K562 (cell line): ENCODE results near the gene UPK3A. TPM values are rescaled to one million over a fixed set of nuclear protein-coding genes. Genes with fewer than 3 reads are reported as not detected.
"Not testable (repeated sequence)": the region's sequence is repeated elsewhere in the genome, so short reads cannot be mapped to it uniquely, and the experiment has no call there.

Experiments used
- ATAC-seq: fragments of 200-7000 bp; cut with Tn5 transposase; 3 replicates; pipeline ENCODE4 v1.9.1; 2020; ENCODE audit warnings: moderate library complexity
- BruUV-seq: library from RNA; stranded (reverse); fragments of 400-500 nt; replicated peaks from 2 replicates; lab custom pipeline; 2021; lab: Mats Ljungman, UMichigan
- CTCF ChIA-PET: fragments of 300-600 bp; formaldehyde crosslinking; extraction: SDS; loops from one replicate; lab custom pipeline; 2021; ENCODE audit warnings: low intra/inter-chr PET ratio; lab: Yijun Ruan, JAX
- POLR2A ChIA-PET: fragments of 300-600, 350-650 bp; sonication (Branson Sonifier 250); formaldehyde crosslinking; extraction: SDS; loops from one replicate; lab custom pipeline; 2021; ENCODE audit warnings: antibody characterized with exemption, inconsistent platforms; lab: Yijun Ruan, JAX
- DNase-seq, 4 experiments: peaks; one replicate each; pipeline versions ENCODE4 v3.0.0 to v3.0.0-alpha.2; 2011 to 2018; ENCODE audit warnings: low spot score in 3 of 4, mixed read lengths in 3 of 4; ENCODE audit errors: extremely low read depth in 1 of 4
- FAIRE-seq: peaks from 2 replicates; lab custom pipeline; 2011; peaks lifted over from hg19 to GRCh38; lab: Jason Lieb, UNC
- H2AFZ ChIP-seq: 2 replicates; pipeline ENCODE4 v1.6.0; 2011; ENCODE audit warnings: low read depth, low read length, control low read depth, inconsistent platforms
- H3K27ac ChIP-seq: fragments of 200-600 bp; 3 replicates; pipeline ENCODE4 v1.8.0; 2011; ENCODE audit warnings: low read depth, mild to moderate bottlenecking, control low read depth, inconsistent platforms, low read length, moderate library complexity, mixed read lengths; ENCODE audit errors: extremely low read depth
- H3K27me3 ChIP-seq, 2 experiments: fragments of 300-600 bp in 1 of 2; 2 replicates in 1 of 2; 3 replicates in 1 of 2; pipeline versions ENCODE4 v1.6.0 to v1.8.0; 2011; ENCODE audit warnings: inconsistent platforms in 2 of 2, low read length in 2 of 2, mild to moderate bottlenecking in 1 of 2, mixed read lengths in 1 of 2, moderate library complexity in 1 of 2; ENCODE audit not compliant: control insufficient read depth in 2 of 2, insufficient read depth in 2 of 2
- H3K36me3 ChIP-seq: fragments of 300-600 bp; 3 replicates; pipeline ENCODE4 v1.8.0; 2011; ENCODE audit warnings: mild to moderate bottlenecking, low read length, inconsistent platforms; ENCODE audit not compliant: control insufficient read depth, insufficient read depth
- H3K4me1 ChIP-seq, 2 experiments: fragments of 200-600 bp in 1 of 2; replicated peaks in 1 of 2; 2 replicates in 1 of 2; 3 replicates in 1 of 2; pipeline versions ENCODE4 v1.5.1 to v1.8.0; 2011; ENCODE audit warnings: inconsistent platforms in 2 of 2, low read length in 2 of 2, mild to moderate bottlenecking in 1 of 2, mixed read lengths in 1 of 2, moderate library complexity in 1 of 2; ENCODE audit not compliant: control insufficient read depth in 2 of 2, insufficient read depth in 2 of 2
- H3K4me2 ChIP-seq: 2 replicates; pipeline ENCODE4 v1.6.1; 2011; ENCODE audit warnings: low read length, control low read depth, inconsistent platforms, mixed read lengths; ENCODE audit not compliant: insufficient read depth
- H3K4me3 ChIP-seq: fragments of 200-600 bp; sonication (generic), shearing (Covaris generic); 2 replicates; pipeline ENCODE4 v1.5.1; 2016; ENCODE audit warnings: control low read depth, inconsistent platforms
- H3K79me2 ChIP-seq: fragments of 200-600 bp; 3 replicates; pipeline ENCODE4 v1.8.0; 2011; ENCODE audit warnings: low read length, inconsistent platforms; ENCODE audit not compliant: control insufficient read depth, insufficient read depth
- H3K9ac ChIP-seq, 2 experiments: 2 replicates each; pipeline versions ENCODE4 v1.6.0 to v1.6.1; 2011; ENCODE audit warnings: low read depth in 2 of 2, low read length in 2 of 2, control low read depth in 1 of 2, inconsistent platforms in 1 of 2, mild to moderate bottlenecking in 1 of 2, mixed read lengths in 1 of 2; ENCODE audit not compliant: insufficient read depth in 1 of 2
- H3K9me1 ChIP-seq: one replicate; pipeline ENCODE4 v1.6.0; 2011; ENCODE audit warnings: inconsistent platforms, mild to moderate bottlenecking, low read length, moderate library complexity; ENCODE audit not compliant: control insufficient read depth, insufficient read depth
- H3K9me3 ChIP-seq: replicated peaks from 2 replicates; pipeline ENCODE4 v1.5.1; 2011; ENCODE audit warnings: low read depth, low read length, inconsistent platforms; ENCODE audit not compliant: control insufficient read depth, insufficient read depth
- H4K20me1 ChIP-seq: replicated peaks from 2 replicates; pipeline ENCODE4 v1.6.1; 2011; ENCODE audit warnings: low read length, inconsistent platforms, mixed read lengths; ENCODE audit not compliant: control insufficient read depth, insufficient read depth
- ADNP ChIP-seq: fragments of 200-800 bp; sonication (Bioruptor generic); IDR thresholded peaks from 2 replicates; pipeline ENCODE4 v1.6.1; 2016; ENCODE audit warnings: missing genetic modification characterization, missing compliant biosample characterization
- CC2D1A ChIP-seq: fragments of 450-650 bp; IDR thresholded peaks from 2 replicates; pipeline ENCODE4 v1.6.1; 2017; ENCODE audit warnings: mild to moderate bottlenecking
- NBN ChIP-seq: fragments of 450-650 bp; IDR thresholded peaks from 2 replicates; pipeline ENCODE4 v1.6.1; 2016; ENCODE audit warnings: low read depth, mild to moderate bottlenecking
- NFXL1 ChIP-seq: fragments of 450-650 bp; formaldehyde crosslinking; IDR thresholded peaks from 2 replicates; pipeline ENCODE4 v1.4.0; 2021; ENCODE audit warnings: mild to moderate bottlenecking
- ZNF165 ChIP-seq: fragments of 250-450 bp; sonication (Bioruptor Pico); IDR thresholded peaks from 2 replicates; pipeline ENCODE4 v1.4.0; 2020; ENCODE audit warnings: borderline replicate concordance
- ZNF398 ChIP-seq: fragments of 250-450 bp; sonication (Bioruptor Pico); IDR thresholded peaks from 2 replicates; pipeline ENCODE4 v1.8.0; 2021; ENCODE audit warnings: moderate library complexity, mild to moderate bottlenecking, inconsistent platforms
- ZNF75A ChIP-seq: fragments of 450-650 bp; formaldehyde crosslinking; IDR thresholded peaks from 2 replicates; pipeline ENCODE4 v1.4.0; 2020; ENCODE audit warnings: mild to moderate bottlenecking
- WGBS: fragments of 100-300 bp; shearing (Covaris generic); methylation state at CpG from one replicate; pipeline ENCODE4 v1.1.6; 2016; ENCODE audit warnings: low coverage, mixed read lengths; ENCODE audit not compliant: insufficient coverage; ENCODE audit errors: missing lambda C conversion rate; 5-methylcytosine and 5-hydroxymethylcytosine counted together
- in situ Hi-C: fragments of 300-500 bp; cut with MboI; formaldehyde crosslinking; loops from 4 replicates; pipeline ENCODE4 v1.15.0; 2018; ENCODE audit warnings: inconsistent platforms, mixed read lengths
- intact Hi-C: fragments of 100-400 bp; cut with micrococcal nuclease; formaldehyde crosslinking; loops from 2 replicates; pipeline ENCODE4 v1.14.2; 2022
- polyA plus RNA-seq, 8 experiments: library from polyadenylated mRNA; depleted of rRNA in 4 of 8; stranded (reverse) in 5 of 8; unstranded in 3 of 8; fragments of >200 nt; fragmentation: Nextera tagmentation in 2 of 8; fragmentation: Illumina TruSeq in 1 of 8; extraction: Ambion mirVana in 2 of 8; extraction: Trizol in 1 of 8; gene quantifications; 2 replicates each; pipeline versions ENCODE4 v1.2.1 to v1.2.3, GENCODE V29; 2011 to 2014; ENCODE audit warnings: inconsistent platforms in 1 of 8, missing spikeins in 1 of 8
- total RNA-seq, 7 experiments: library from RNA; depleted of rRNA in 6 of 7; stranded (reverse); fragments of >200 nt in 6 of 7; fragmentation: Illumina TruSeq in 2 of 7; extraction: Trizol in 2 of 7; gene quantifications; 2 replicates each; pipeline versions ENCODE4 v1.2.1 to v1.2.3, GENCODE V29; 2011 to 2021; ENCODE audit warnings: low replicate concordance in 1 of 7
- TF ChIP-seq, protein P1 (sequence below): fragments of 450-650 bp; IDR thresholded peaks from 2 replicates; pipeline ENCODE4 v1.6.1; 2018; ENCODE audit not compliant: partially characterized antibody
- TF ChIP-seq, protein P2 (sequence below): fragments of 250-450 bp; sonication (Bioruptor Pico); IDR thresholded peaks from 2 replicates; pipeline ENCODE4 v1.5.0; 2020; ENCODE audit warnings: mild to moderate bottlenecking
- TF ChIP-seq, protein P3 (sequence below): fragments of 250-450 bp; sonication (Bioruptor Pico); IDR thresholded peaks from 2 replicates; pipeline ENCODE4 v1.8.0; 2022; ENCODE audit warnings: inconsistent platforms

The UPK3A gene
- total and polyA plus RNA-seq, 9 of the 15 experiments (the other 6 are each of a cell fraction or from before 2014, with no cell fraction given): not detected

GRCh38 chr22:45276507-45277105, 8.1 kb upstream of the UPK3A start (continued):
- TF ChIP-seq, protein P1, sequence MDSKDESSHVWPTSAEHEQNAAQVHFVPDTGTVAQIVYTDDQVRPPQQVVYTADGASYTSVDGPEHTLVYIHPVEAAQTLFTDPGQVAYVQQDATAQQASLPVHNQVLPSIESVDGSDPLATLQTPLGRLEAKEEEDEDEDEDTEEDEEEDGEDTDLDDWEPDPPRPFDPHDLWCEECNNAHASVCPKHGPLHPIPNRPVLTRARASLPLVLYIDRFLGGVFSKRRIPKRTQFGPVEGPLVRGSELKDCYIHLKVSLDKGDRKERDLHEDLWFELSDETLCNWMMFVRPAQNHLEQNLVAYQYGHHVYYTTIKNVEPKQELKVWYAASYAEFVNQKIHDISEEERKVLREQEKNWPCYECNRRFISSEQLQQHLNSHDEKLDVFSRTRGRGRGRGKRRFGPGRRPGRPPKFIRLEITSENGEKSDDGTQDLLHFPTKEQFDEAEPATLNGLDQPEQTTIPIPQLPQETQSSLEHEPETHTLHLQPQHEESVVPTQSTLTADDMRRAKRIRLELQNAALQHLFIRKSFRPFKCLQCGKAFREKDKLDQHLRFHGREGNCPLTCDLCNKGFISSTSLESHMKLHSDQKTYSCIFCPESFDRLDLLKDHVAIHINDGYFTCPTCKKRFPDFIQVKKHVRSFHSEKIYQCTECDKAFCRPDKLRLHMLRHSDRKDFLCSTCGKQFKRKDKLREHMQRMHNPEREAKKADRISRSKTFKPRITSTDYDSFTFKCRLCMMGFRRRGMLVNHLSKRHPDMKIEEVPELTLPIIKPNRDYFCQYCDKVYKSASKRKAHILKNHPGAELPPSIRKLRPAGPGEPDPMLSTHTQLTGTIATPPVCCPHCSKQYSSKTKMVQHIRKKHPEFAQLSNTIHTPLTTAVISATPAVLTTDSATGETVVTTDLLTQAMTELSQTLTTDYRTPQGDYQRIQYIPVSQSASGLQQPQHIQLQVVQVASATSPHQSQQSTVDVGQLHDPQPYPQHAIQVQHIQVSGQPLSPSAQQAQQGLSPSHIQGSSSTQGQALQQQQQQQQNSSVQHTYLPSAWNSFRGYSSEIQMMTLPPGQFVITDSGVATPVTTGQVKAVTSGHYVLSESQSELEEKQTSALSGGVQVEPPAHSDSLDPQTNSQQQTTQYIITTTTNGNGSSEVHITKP: no peak
- TF ChIP-seq ZNF398 (CRISPR knock-in tag) (no peak), ZNF165 (CRISPR knock-in tag) (no peak), NFXL1 (CRISPR knock-in tag) (no peak), ZNF75A (CRISPR knock-in tag) (no peak), ADNP (tag) (no peak), CC2D1A (no peak), NBN (no peak)
- TF ChIP-seq, protein P2, sequence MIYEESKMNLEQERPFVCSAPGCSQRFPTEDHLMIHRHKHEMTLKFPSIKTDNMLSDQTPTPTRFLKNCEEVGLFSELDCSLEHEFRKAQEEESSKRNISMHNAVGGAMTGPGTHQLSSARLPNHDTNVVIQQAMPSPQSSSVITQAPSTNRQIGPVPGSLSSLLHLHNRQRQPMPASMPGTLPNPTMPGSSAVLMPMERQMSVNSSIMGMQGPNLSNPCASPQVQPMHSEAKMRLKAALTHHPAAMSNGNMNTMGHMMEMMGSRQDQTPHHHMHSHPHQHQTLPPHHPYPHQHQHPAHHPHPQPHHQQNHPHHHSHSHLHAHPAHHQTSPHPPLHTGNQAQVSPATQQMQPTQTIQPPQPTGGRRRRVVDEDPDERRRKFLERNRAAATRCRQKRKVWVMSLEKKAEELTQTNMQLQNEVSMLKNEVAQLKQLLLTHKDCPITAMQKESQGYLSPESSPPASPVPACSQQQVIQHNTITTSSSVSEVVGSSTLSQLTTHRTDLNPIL (CRISPR knock-in tag): no peak
- TF ChIP-seq, protein P3, sequence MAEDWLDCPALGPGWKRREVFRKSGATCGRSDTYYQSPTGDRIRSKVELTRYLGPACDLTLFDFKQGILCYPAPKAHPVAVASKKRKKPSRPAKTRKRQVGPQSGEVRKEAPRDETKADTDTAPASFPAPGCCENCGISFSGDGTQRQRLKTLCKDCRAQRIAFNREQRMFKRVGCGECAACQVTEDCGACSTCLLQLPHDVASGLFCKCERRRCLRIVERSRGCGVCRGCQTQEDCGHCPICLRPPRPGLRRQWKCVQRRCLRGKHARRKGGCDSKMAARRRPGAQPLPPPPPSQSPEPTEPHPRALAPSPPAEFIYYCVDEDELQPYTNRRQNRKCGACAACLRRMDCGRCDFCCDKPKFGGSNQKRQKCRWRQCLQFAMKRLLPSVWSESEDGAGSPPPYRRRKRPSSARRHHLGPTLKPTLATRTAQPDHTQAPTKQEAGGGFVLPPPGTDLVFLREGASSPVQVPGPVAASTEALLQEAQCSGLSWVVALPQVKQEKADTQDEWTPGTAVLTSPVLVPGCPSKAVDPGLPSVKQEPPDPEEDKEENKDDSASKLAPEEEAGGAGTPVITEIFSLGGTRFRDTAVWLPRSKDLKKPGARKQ (CRISPR knock-in tag): no peak
- TF ChIP-seq, all 486 proteins: peak for 0

DNA sequence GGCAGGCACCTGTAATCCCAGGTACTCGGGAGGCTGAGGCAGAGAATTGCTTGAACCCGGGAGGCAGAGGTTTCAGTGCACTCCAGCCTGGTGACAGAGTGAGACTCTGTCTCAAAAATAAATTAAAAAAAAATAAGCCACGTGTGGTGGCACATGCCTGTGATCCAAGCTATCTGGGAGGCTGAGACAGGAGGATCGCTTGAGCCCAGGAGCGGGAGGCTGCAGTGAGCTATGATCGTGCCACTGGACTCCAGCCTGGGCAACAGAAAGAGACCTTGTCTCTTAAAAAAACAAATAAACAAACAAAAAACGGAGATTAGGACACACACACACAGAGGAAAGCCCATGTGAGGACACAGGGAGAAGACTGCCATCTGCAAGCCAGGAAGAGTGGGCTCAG, 7.0 kb upstream of the UPK3A start:
- H3K36me3 ChIP-seq, H4K20me1 ChIP-seq, H3K9me1 ChIP-seq, H3K27me3 ChIP-seq, H3K9ac ChIP-seq, H3K27ac ChIP-seq, intact Hi-C loops, in situ Hi-C loops, POLR2A ChIA-PET, H3K4me2 ChIP-seq, CTCF ChIA-PET, H3K79me2 ChIP-seq, H2AFZ ChIP-seq, FAIRE-seq, DNase-seq, H3K9me3 ChIP-seq, BruUV-seq, H3K4me1 ChIP-seq, H3K4me3 ChIP-seq, ATAC-seq: not testable (repeated sequence)
- 24% methylated on average over 5 of the region's 7 CpGs for WGBS
